OCI-LY7 (cell line): Measurements from ENCODE around the gene LRRC4C.

ENCODE experiments used
- EZH2phosphoT487 ChIP-seq: fragments of 200-600 bp; sonication (generic); IDR thresholded peaks from 2 replicates; pipeline ENCODE4 v1.6.1; 2018; ENCODE audit warnings: low read depth, borderline replicate concordance, mild to moderate bottlenecking, mixed run types, antibody characterized with exemption, low read length, moderate library complexity, mixed read lengths
- TF ChIP-seq, protein P1 (sequence below): fragments of 200-600 bp; sonication (generic); conservative IDR thresholded peaks from 2 replicates; pipeline ENCODE4 v1.5.1; 2014; ENCODE audit warnings: mild to moderate bottlenecking, antibody characterized with exemption, low read length, moderate library complexity, mixed read lengths

DNA sequence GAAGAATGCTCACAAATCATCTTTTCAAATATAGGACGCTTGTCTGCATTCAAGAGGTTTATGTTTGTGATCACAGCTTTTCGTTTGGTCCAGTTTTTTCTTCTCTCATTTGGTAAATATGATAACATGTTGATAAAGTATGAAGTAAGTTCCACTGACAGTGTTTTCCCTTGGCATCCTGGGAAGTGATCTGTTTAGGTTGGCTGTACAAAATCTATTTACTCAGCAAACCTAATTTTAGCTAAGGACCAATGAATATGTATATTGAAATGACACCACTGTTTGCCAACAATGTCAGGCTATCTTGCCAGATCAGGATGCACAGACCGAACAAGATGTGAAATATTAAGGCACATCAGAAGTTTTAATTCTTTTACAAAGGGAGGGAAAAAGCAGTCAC, 1230.8 kb downstream of the LRRC4C start:
- TF ChIP-seq, protein P1, sequence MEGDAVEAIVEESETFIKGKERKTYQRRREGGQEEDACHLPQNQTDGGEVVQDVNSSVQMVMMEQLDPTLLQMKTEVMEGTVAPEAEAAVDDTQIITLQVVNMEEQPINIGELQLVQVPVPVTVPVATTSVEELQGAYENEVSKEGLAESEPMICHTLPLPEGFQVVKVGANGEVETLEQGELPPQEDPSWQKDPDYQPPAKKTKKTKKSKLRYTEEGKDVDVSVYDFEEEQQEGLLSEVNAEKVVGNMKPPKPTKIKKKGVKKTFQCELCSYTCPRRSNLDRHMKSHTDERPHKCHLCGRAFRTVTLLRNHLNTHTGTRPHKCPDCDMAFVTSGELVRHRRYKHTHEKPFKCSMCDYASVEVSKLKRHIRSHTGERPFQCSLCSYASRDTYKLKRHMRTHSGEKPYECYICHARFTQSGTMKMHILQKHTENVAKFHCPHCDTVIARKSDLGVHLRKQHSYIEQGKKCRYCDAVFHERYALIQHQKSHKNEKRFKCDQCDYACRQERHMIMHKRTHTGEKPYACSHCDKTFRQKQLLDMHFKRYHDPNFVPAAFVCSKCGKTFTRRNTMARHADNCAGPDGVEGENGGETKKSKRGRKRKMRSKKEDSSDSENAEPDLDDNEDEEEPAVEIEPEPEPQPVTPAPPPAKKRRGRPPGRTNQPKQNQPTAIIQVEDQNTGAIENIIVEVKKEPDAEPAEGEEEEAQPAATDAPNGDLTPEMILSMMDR, result no peak
- no peak for TF ChIP-seq EZH2phosphoT487
